Pancreas (tissue), 10 donors: ENCODE results near the gene NEIL3. TPM values are rescaled to one million over a fixed set of nuclear protein-coding genes. Genes with fewer than 3 reads are reported as not detected.

Experiments
- ATAC-seq, 4 donors: fragments of 200-7000 bp; cut with Tn5 transposase; one replicate each; pipeline versions ENCODE4 v1.8.0 to v1.9.1; 2020; ENCODE audit warnings: mild to moderate bottlenecking in 4 of 4, moderate library complexity in 4 of 4
- DNase-seq, 6 donors: peaks; one replicate each; pipeline ENCODE4 v3.0.0-alpha.2; 2020
- FAIRE-seq: peaks from 2 replicates; lab custom pipeline; 2012; peaks lifted over from hg19 to GRCh38; lab: Jason Lieb, UNC
- H3K27ac ChIP-seq, 4 donors: fragments of 200-600 bp; sonication (generic); 1 replicate in 3 of 4; 2 replicates in 1 of 4; pipeline versions ENCODE4 v1.5.0 to v1.8.0; 2020
- H3K27me3 ChIP-seq, 4 donors: fragments of 200-600 bp; one replicate each; pipeline ENCODE4 v1.8.0; 2021
- H3K36me3 ChIP-seq, 3 donors: fragments of 200-600 bp; sonication (generic) in 1 of 3; one replicate each; pipeline versions ENCODE4 v1.5.0 to v1.8.0; 2020 to 2021
- H3K4me1 ChIP-seq, 3 donors: fragments of 200-600 bp; one replicate each; pipeline ENCODE4 v1.8.0; 2021
- H3K4me3 ChIP-seq, 4 donors: fragments of 200-600 bp; sonication (generic) in 2 of 4; one replicate each; pipeline versions ENCODE4 v1.5.0 to v1.8.0; 2020 to 2021
- H3K9me3 ChIP-seq, 4 donors: fragments of 200-600 bp; one replicate each; pipeline ENCODE4 v1.8.0; 2021
- WGBS, 2 donors: extraction: QIAGEN DNeasy Blood & Tissue Kit; methylation state at CpG; one replicate each; pipeline ENCODE4 v1.1.7; 2013; 5-methylcytosine and 5-hydroxymethylcytosine counted together
- intact Hi-C, 3 donors: fragments of 100-400 bp; cut with DNase I; formaldehyde crosslinking; loops; one replicate each; pipeline versions ENCODE4 v1.11.1 to v1.14.2; 2022
- polyA plus RNA-seq, 2 donors: library from polyadenylated mRNA; stranded (reverse); fragments of 200-250 nt; gene quantifications; one replicate each; pipeline ENCODE4 v1.2.3, GENCODE V29; 2013
- total RNA-seq, 6 donors: library from RNA; stranded (reverse); fragmentation: NEBNext Ultra II Directional in 4 of 6; extraction: Animal tissue kit (Norgen Biotek cat#: 25700) in 4 of 6; gene quantifications; one replicate each; pipeline versions ENCODE4 v1.2.1 to v1.2.4, GENCODE V29; 2021 to 2023
- TF ChIP-seq, protein P1 (sequence below), 4 donors: fragments of 200-600 bp; sonication (generic) in 3 of 4; IDR thresholded peaks; one replicate each; pipeline versions ENCODE4 v1.5.0 to v1.8.0; 2021; ENCODE audit warnings: antibody characterized with exemption in 4 of 4
- donor health status: healthy with polysubstance abuse.
- donor health status: DM: no; HTN: no; CAD: no; lungs with moderate emphysema.
- donor health status: DM: no; HTN: no; CAD: no.
- donor health status: control.
- donor health status: control.
- donor health status: Bipolar disorder and iron deficiency.
- donor health status: DM: yes; HTN: yes; CAD: no.
- donor health status: DM: no; HTN: no; CAD: no.
- donor health status: DM: no; HTN: no; CAD: no.
- donor health status: DM: yes; HTN: yes; CAD: no.

Gene NEIL3
- total and polyA plus RNA-seq, 8 donors, result 0.09 to 0.25 (median 0.18) TPM; not detected in 5

DNA sequence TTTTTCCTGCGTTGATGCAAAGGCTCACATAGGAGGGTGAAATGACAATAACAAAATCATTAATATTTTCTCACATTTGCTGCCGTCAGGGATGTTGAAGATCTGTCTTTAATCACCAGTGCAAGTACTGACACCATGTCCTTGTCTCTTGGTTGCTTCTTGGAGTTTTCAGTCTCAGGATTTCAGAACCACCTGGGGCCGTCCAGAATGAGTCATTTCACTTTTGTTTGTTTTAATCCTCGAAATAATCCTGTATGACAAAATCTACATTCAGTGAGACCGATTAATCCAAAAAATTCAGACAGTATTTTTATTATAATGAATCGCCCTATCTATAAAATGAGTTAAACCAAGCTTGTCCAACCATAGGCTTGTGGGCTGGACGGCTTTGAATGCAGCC lies 47.2 kb downstream of the NEIL3 start:
- intact Hi-C loops, result no loop called here
- no peaks in the 10 kb centered on the region for H3K9me3 ChIP-seq
- H3K36me3 ChIP-seq, result no peaks in the 10 kb centered on the region
- DNase-seq, result no peak
- no peak overlapping the region for H3K4me3 ChIP-seq
- H3K27ac ChIP-seq, result no peak overlapping the region
- FAIRE-seq, result no peak
- WGBS, 2 donors, result 89 to 97% methylated on average over 7 of the region's 7 CpGs
- ATAC-seq, result no peak
- H3K4me1 ChIP-seq, result no peaks in the 10 kb centered on the region
- TF ChIP-seq, protein P1, sequence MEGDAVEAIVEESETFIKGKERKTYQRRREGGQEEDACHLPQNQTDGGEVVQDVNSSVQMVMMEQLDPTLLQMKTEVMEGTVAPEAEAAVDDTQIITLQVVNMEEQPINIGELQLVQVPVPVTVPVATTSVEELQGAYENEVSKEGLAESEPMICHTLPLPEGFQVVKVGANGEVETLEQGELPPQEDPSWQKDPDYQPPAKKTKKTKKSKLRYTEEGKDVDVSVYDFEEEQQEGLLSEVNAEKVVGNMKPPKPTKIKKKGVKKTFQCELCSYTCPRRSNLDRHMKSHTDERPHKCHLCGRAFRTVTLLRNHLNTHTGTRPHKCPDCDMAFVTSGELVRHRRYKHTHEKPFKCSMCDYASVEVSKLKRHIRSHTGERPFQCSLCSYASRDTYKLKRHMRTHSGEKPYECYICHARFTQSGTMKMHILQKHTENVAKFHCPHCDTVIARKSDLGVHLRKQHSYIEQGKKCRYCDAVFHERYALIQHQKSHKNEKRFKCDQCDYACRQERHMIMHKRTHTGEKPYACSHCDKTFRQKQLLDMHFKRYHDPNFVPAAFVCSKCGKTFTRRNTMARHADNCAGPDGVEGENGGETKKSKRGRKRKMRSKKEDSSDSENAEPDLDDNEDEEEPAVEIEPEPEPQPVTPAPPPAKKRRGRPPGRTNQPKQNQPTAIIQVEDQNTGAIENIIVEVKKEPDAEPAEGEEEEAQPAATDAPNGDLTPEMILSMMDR (IDR thresholded peaks at IDR 0.05), result no peak
- H3K27me3 ChIP-seq, result no peaks in the 10 kb centered on the region

DNA sequence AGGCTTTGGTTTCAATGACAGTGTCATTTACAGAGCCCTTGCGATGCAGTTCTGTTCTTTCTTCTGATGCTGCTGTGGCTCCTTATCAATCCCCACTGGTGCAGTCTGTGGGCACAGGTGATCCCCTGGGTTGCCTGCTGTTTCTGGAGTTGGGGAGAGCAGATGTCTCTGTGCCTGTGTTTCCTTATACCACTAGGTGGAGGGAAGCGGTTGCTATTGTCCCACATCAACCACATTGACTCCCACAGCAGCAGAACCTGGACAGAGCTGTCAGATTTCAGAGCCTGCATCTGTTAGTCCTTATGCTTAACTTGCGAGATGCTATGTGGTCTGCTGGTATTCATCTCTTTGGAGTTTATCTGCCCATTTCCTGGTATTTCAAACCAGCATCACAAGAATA lies 57.7 kb downstream of the NEIL3 start:
- TF ChIP-seq, protein P1 (IDR thresholded peaks at IDR 0.05), result no peak
- no peak overlapping the region for H3K4me3 ChIP-seq
- ATAC-seq (no peak), FAIRE-seq (no peak), DNase-seq (no peak)
- no peaks in the 10 kb centered on the region for H3K9me3 ChIP-seq
- intact Hi-C loops, result no loop called here
- H3K27me3 ChIP-seq, result no peaks in the 10 kb centered on the region
- no peaks in the 10 kb centered on the region for H3K4me1 ChIP-seq
- no peaks in the 10 kb centered on the region for H3K36me3 ChIP-seq
- 83 to 88% methylated on average over 3 of the region's 3 CpGs for WGBS, 2 donors
- H3K27ac ChIP-seq, result no peak overlapping the region

DNA sequence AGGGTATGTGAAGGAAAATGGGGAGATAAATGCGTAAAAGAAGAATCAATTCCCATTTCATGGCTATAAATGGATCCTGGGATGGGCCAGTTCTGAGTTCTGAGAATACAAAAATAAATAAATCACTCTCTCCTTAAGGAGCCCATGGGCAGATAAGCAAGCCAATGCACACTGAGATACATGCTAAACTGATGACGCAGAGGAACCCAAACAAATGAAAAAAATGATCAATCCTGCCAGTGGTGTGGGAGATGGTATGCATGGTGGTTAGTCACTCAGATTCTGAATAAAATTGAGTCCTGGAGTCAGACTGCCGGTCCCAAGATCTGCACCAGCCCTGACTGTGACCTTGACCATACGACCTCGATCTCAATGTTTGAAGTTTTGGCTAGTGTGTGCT lies 59.7 kb downstream of the NEIL3 start:
- Histone ChIP-seq H3K27me3 (no peaks in the 10 kb centered on the region), H3K27ac (no peak overlapping the region), H3K4me3 (no peak overlapping the region), H3K36me3 (no peaks in the 10 kb centered on the region), H3K9me3 (no peaks in the 10 kb centered on the region), H3K4me1 (no peaks in the 10 kb centered on the region)
- ATAC-seq (no peak), DNase-seq (no peak), FAIRE-seq (no peak)
- intact Hi-C loops, result no loop called here
- TF ChIP-seq, protein P1 (IDR thresholded peaks at IDR 0.05), result no peak
- 88 to 90% methylated on average over 5 of the region's 5 CpGs for WGBS, 2 donors

DNA sequence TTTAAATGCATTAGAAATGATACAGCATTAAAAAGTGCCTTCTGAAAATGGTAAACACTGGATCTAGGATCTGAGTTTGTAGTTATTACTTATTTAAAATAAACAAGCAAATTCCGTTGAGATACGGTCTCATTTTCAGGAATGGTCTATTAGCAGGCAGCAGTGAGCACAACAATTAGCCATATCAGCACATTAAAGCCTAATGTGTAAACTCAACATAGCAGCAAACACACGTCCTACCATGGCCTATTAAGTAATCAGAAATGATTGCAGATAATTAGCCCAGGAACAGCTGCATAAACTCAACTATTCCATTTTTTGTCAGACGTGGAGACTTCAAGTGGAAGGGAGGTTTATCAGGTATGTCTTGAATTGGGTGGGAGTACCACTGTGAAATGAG lies 61.8 kb downstream of the NEIL3 start:
- intact Hi-C loops, result no loop called here
- WGBS, 2 donors, result 48 to 53% methylated on average over 4 of the region's 4 CpGs
- Histone ChIP-seq H3K36me3 (no peaks in the 10 kb centered on the region), H3K9me3 (no peaks in the 10 kb centered on the region), H3K27me3 (no peaks in the 10 kb centered on the region), H3K4me3 (no peak overlapping the region), H3K27ac (no peak overlapping the region), H3K4me1 (no peaks in the 10 kb centered on the region)
- DNase-seq, result no peak
- no peak for ATAC-seq
- FAIRE-seq, result no peak
- TF ChIP-seq, protein P1 (IDR thresholded peaks at IDR 0.05), result no peak

DNA sequence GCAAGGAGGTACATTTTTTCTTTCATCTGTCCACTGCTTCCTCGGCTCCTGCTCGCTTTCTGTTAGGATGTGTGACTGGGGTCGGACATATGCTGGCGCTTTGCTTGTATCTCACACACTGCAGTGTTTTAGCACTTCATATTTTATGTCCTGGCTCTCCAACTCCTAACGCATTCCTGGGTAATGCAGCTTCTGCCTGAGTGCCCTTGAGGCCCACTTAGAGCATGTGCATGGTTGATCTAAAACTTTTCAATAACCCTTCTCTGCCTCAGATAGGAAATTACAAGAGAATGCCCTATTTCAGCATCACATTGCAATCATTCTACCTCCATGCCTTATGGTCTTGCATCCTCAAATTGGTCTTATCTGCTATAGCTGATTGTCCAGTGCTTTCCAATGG lies 65.3 kb downstream of the NEIL3 start:
- WGBS, 2 donors, result 78 to 81% methylated on average over 5 of the region's 5 CpGs
- FAIRE-seq, result no peak

More for the DNA sequence above, 65.3 kb downstream of the NEIL3 start:
- Histone ChIP-seq H3K4me1 (peaks cover 0 to 5% (median 0%) of the 10 kb centered on the region in 3 donors), H3K27ac (no peak overlapping the region), H3K9me3 (no peaks in the 10 kb centered on the region), H3K36me3 (no peaks in the 10 kb centered on the region), H3K27me3 (no peaks in the 10 kb centered on the region), H3K4me3 (no peak overlapping the region)
- TF ChIP-seq, protein P1 (IDR thresholded peaks at IDR 0.05), result no peak
- DNase-seq (no peak), ATAC-seq (no peak)
- intact Hi-C loops, result no loop called here
